Natural killer cell (primary cell): Measurements from ENCODE around the gene EXOC3L4. TPM values are rescaled to one million over a fixed set of nuclear protein-coding genes. Genes with fewer than 3 reads are reported as not detected.

Experiments used
- ATAC-seq, 3 donors: fragments of 150-1000 bp in 2 of 3; fragments of 200-7000 bp in 1 of 3; cut with Tn5 transposase; 1 replicate in 1 of 3; 2 replicates in 2 of 3; pipeline ENCODE4 v1.10.0; 2021; ENCODE audit warnings: mild to moderate bottlenecking in 2 of 3, moderate library complexity in 2 of 3
- DNase-seq, 2 donors: peaks; one replicate each; pipeline versions ENCODE4 v3.0.0 to v3.0.0-alpha.2; 2013 to 2021; ENCODE audit warnings: mixed read lengths in 1 of 2
- H3K27ac ChIP-seq: one replicate; pipeline ENCODE4 v1.5.1; 2013; ENCODE audit warnings: mild to moderate bottlenecking, low read length
- H3K27me3 ChIP-seq: one replicate; pipeline ENCODE4 v1.6.1; 2013; ENCODE audit warnings: low read length; ENCODE audit not compliant: control insufficient read depth, insufficient read depth
- H3K36me3 ChIP-seq: one replicate; pipeline ENCODE4 v1.6.1; 2013; ENCODE audit warnings: low read length; ENCODE audit not compliant: control insufficient read depth, insufficient read depth
- H3K4me1 ChIP-seq: one replicate; pipeline ENCODE4 v1.6.1; 2013; ENCODE audit warnings: low read length; ENCODE audit not compliant: control insufficient read depth, insufficient read depth
- H3K4me3 ChIP-seq: one replicate; pipeline ENCODE4 v1.5.1; 2013; ENCODE audit warnings: low read length
- H3K9me3 ChIP-seq: one replicate; pipeline ENCODE4 v1.6.1; 2013; ENCODE audit warnings: low read length; ENCODE audit not compliant: control insufficient read depth, insufficient read depth
- H3K27ac Mint-ChIP-seq, 2 donors: one replicate each; pipeline ENCODE4 v1.8.0; 2022; ENCODE audit warnings: mild to moderate bottlenecking in 2 of 2, mixed read lengths in 2 of 2, moderate library complexity in 1 of 2
- H3K27me3 Mint-ChIP-seq, 2 donors: one replicate each; pipeline ENCODE4 v1.8.0; 2022; ENCODE audit warnings: low read depth in 2 of 2, mixed read lengths in 2 of 2
- H3K36me3 Mint-ChIP-seq: one replicate; pipeline ENCODE4 v1.8.0; 2022; ENCODE audit warnings: mixed read lengths
- H3K4me1 Mint-ChIP-seq, 2 donors: one replicate each; pipeline ENCODE4 v1.8.0; 2022; ENCODE audit warnings: mixed read lengths in 2 of 2
- H3K4me3 Mint-ChIP-seq: one replicate; pipeline ENCODE4 v1.8.0; 2022; ENCODE audit warnings: mild to moderate bottlenecking, moderate library complexity, mixed read lengths
- H3K9me3 Mint-ChIP-seq, 2 donors: one replicate each; pipeline ENCODE4 v1.8.0; 2022; ENCODE audit warnings: mixed read lengths in 2 of 2
- WGBS: methylation state at CpG from one replicate; pipeline ENCODE4 v1.1.7; 2013; ENCODE audit warnings: missing lambda C conversion rate; ENCODE audit not compliant: insufficient coverage; 5-methylcytosine and 5-hydroxymethylcytosine counted together
- intact Hi-C: fragments of 100-400 bp; cut with micrococcal nuclease; formaldehyde crosslinking; loops from one replicate; pipeline ENCODE4 v1.14.2; 2022
- total RNA-seq, 4 donors: library from RNA; stranded (reverse); fragments of 120-200 nt in 1 of 4; gene quantifications; one replicate each; pipeline versions ENCODE4 v1.2.3 to v1.2.4, GENCODE V29; 2013 to 2022
- TF ChIP-seq, protein P1 (sequence below): fragments of 200-600 bp; IDR thresholded peaks from one replicate; pipeline ENCODE4 v1.8.0; 2022; ENCODE audit warnings: antibody characterized with exemption

Gene EXOC3L4
- total RNA-seq, 3 donors from 2014 or later (not counting 1 experiment from before 2014, with no cell fraction given) = not detected

DNA sequence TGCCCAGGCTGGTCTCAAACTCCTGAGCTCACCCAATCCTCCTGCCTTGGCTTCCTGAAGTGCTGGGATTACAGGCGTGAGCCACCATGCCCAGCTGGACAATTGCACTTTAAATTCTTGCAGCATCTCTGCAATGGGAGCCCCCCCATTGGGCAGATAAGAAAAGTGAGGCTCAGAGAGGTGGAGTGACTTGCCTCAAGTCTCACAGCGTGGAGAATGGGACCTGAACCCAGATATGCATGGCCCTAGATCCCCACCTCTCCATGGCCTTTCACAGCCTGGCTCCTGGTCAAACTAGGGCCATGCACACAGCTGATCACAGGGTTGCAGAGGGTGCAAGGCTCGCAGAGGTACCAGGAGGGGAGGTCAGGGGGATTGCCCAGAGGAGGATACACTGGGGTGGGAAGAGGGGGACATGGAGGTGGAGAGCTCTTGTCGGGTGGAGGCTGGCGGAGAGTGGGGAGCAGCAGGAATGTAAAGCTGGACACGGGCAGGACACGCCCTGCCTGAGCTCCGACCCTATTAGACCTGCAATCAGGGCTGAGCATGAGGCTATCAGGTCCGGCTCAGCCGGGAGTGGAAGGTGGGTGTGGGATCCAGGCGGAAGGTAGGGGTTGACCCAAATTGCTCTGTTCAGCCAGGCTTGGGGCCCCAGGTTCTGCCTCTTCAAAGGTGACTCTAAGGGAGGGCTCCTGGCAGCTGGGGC, 6.9 kb downstream of the EXOC3L4 start:
- Mint-ChIP-seq H3K9me3 (no peaks in the 10 kb centered on the region), H3K4me1 (peaks cover 6 to 7% of the 10 kb centered on the region in 2 donors), H3K27ac (no peak overlapping the region), H3K36me3 (no peaks in the 10 kb centered on the region), H3K4me3 (no peak overlapping the region), H3K27me3 (peaks cover 11 to 30% of the 10 kb centered on the region in 2 donors)
- Histone ChIP-seq H3K27me3 (peaks cover 14% of the 10 kb centered on the region), H3K4me3 (no peak overlapping the region), H3K4me1 (peaks cover 19% of the 10 kb centered on the region), H3K9me3 (no peaks in the 10 kb centered on the region), H3K27ac (no peak overlapping the region), H3K36me3 (no peaks in the 10 kb centered on the region)
- WGBS = 90% methylated on average over 11 of the region's 11 CpGs
- TF ChIP-seq, protein P1, sequence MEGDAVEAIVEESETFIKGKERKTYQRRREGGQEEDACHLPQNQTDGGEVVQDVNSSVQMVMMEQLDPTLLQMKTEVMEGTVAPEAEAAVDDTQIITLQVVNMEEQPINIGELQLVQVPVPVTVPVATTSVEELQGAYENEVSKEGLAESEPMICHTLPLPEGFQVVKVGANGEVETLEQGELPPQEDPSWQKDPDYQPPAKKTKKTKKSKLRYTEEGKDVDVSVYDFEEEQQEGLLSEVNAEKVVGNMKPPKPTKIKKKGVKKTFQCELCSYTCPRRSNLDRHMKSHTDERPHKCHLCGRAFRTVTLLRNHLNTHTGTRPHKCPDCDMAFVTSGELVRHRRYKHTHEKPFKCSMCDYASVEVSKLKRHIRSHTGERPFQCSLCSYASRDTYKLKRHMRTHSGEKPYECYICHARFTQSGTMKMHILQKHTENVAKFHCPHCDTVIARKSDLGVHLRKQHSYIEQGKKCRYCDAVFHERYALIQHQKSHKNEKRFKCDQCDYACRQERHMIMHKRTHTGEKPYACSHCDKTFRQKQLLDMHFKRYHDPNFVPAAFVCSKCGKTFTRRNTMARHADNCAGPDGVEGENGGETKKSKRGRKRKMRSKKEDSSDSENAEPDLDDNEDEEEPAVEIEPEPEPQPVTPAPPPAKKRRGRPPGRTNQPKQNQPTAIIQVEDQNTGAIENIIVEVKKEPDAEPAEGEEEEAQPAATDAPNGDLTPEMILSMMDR = no peak
- DNase-seq (no peak), ATAC-seq (no peak)
- intact Hi-C loops = no loop called here

DNA sequence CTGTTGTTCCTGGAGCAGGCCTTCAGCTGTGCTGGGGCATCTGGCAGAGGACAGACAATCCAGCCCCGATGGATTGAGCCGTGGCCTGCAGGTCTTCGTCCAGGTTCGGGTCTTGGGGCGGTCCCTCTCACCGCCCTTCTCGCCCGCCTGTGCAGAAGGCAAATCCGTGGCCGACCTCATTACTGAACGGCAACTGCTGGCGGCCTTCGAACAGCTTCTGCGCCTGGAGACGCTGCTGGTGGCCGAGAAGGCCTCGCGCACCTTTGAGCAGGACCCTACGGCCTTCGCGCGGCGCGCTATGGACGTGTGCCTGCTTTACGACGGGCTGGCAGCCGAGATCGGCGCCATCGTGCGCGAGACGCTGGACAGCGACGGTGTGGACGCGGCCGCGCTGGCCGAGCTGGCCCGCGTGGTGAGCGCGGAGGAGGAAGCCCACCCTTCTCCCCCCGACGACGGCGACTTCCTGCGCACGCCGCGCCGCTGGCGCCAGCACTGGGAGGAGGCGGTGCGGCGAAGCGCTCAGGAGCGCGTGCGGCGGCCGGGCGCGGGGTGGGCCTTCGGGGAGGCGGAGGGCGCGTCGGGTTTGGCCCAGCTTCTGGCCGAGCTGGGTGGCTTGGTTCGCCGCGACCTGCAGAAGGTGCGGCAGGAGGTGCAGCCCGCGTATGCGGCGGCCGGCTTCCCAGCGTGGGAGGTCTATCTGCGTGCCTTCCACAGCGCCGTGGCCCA, 7.6 kb downstream of the EXOC3L4 start:
- DNase-seq = no peak
- Mint-ChIP-seq H3K4me3 (no peak overlapping the region), H3K9me3 (no peaks in the 10 kb centered on the region), H3K27ac (no peak overlapping the region), H3K4me1 (peaks cover 6 to 7% of the 10 kb centered on the region in 2 donors), H3K36me3 (no peaks in the 10 kb centered on the region), H3K27me3 (peaks cover 11 to 30% of the 10 kb centered on the region in 2 donors)
- TF ChIP-seq, protein P1 = no peak
- ATAC-seq = no peak
- Histone ChIP-seq H3K4me3 (no peak overlapping the region), H3K9me3 (no peaks in the 10 kb centered on the region), H3K27me3 (peaks cover 14% of the 10 kb centered on the region), H3K4me1 (peaks cover 19% of the 10 kb centered on the region), H3K27ac (no peak overlapping the region), H3K36me3 (no peaks in the 10 kb centered on the region)
- WGBS = 31% methylated on average over 85 of the region's 85 CpGs
- intact Hi-C loops = no loop called here

DNA sequence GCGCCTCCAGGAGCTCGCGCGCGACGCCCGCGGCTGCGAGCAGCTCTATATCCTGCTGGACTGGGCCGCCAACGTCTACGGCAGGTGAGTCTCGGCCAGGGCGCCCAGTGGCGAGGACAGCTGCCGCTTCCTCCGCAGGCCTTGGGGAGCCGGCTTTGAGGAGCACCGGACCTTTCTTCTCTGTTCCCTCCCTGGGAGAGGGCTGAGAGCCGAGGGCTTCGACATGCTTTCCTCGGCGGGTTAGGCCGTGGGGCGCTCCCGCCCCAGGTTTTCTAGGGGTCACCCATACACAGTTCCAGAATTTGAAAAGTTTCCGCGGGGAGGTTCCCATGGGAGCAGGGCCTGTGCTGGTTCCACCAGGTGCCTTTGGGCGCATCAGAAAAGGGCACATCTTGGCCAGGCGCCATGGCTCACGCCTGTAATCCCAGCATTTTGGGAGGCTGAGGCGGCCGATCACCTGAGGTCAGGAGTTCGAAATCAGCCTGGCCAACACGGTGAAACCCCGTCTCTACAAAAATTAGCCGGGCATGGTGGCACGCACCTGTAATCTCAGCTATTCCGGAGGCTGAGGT, 8.2 kb downstream of the EXOC3L4 start:
- Histone ChIP-seq H3K9me3 (no peaks in the 10 kb centered on the region), H3K4me3 (no peak overlapping the region), H3K27ac (no peak overlapping the region), H3K27me3 (peaks cover 14% of the 10 kb centered on the region), H3K36me3 (no peaks in the 10 kb centered on the region), H3K4me1 (peaks cover 19% of the 10 kb centered on the region)
- DNase-seq (no peak), ATAC-seq (no peak)
- TF ChIP-seq, protein P1 = no peak
- Mint-ChIP-seq H3K27ac (no peak overlapping the region), H3K4me1 (peaks cover 6 to 7% of the 10 kb centered on the region in 2 donors), H3K9me3 (no peaks in the 10 kb centered on the region), H3K4me3 (no peak overlapping the region), H3K36me3 (no peaks in the 10 kb centered on the region), H3K27me3 (peaks cover 11 to 27% of the 10 kb centered on the region in 2 donors)
- 34% methylated on average over 39 of the region's 39 CpGs for WGBS
- intact Hi-C loops = no loop called here
